T-helper 1 cell treated with Interleukin-12 subunit alpha and Interleukin-12 subunit beta and Interleukin-4 antibody, amounts not matched to agents 30 ng/mL and 1 ng/mL, for 36 hours (primary cell): ENCODE data around the gene PAX3. TPM values are rescaled to one million over a fixed set of nuclear protein-coding genes. Genes with fewer than 3 reads are reported as not detected.

ENCODE experiments used
- intact Hi-C: fragments of 100-400 bp; cut with micrococcal nuclease; formaldehyde crosslinking; loops from one replicate; pipeline ENCODE4 v1.15.1; 2024
- total RNA-seq: library from RNA; stranded (reverse); gene quantifications from 2 replicates; pipeline ENCODE4 v1.2.3, GENCODE V29; 2022

The PAX3 gene
- total RNA-seq, 1 donor from 2014 or later: not detected

DNA sequence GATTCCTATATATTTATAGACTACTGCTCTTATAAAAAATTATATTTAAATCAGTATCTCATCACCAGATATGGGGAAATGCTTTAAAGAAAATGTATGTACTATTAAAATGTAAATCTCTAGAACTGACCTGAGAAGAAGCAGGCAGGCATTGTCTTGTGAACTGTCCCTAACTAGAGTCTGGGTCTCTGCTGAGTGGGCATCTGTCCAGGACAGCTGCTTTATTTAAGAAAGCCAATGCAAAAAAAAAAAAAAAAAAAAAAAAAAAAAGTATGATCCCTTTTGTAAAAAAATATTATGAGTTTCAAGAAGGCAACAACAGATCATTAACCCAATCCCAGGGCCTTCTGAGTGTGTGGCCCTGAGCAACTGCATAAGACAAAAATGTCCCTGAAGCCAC lies 66.0 kb downstream of the PAX3 start:
- intact Hi-C loops: no loop called here

DNA sequence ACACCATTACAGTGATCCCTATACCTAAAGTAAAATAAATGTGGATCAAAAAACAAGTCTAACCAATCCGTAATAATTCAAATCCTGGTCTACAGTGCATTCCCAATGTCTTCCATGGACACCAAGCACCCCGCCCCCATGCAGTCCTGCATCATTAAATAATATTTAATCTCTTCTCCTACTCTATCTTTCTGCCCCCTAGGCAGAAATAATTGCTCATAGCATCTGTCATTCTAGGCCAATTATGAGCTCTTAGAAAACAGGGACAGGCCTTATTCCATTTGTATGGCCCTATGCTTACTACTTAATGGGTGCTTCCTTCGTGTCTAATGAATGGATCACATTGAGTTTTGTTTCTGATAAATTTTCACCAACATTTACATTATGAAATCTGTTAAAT lies 66.4 kb downstream of the PAX3 start:
- intact Hi-C loops: no loop called here

DNA sequence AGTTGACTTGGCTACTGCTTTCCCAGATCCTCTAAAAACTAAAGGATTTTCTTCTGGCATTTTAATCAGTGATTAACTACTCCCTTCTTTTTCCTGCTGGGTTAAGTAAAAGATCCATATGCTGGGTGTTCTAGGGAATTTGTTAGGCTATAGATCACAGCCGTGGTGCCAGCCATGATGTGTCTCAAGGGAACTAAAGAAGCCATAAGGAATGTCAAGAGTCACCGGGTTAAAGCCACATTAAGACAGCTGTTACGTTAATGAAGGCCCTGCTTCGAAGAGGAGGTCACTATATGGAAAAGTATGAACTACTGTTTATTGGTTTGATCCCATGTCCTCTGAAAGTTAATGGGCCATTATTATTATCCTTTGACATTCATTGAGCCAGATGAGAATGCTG lies 70.7 kb downstream of the PAX3 start:
- intact Hi-C loops: no loop called here

DNA sequence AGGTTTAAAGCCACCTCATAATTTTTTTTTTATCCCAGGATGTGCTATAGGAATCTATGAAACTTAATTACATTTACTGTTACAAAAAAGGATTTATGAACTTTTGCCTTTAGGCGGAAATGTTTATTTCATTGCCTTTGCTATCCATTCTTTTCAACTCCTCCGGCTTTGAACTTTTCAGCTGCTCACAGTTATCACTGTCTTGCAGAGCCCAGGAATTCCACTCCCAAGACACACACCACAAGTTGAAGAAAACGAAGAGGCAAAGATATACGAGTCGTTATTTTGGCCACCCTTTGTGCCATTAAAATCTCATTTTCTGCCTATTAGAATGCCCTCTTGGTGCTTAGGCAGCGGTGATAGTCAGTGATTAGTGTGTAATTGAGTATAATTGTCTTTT lies 80.0 kb downstream of the PAX3 start:
- intact Hi-C loops: no loop called here

DNA sequence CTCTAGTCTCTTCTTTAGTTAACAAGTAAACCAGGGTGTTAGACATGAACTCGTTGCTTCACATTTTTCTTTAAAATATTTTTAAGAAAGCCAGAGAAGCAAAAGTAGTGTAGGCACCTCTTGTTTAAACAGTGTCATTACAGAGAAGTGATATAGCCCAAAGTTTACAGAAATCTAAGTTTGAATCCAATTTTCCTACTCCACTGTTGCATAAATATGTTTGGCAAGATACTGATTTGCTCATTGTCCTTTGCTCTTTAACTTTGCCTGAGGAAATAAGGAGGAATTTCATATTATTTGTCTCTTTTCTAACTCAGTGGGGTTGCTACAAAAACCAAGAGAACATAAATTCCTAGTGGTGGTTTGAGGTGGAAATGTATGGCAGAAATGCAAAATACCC lies 81.1 kb downstream of the PAX3 start:
- intact Hi-C loops: no loop called here

DNA sequence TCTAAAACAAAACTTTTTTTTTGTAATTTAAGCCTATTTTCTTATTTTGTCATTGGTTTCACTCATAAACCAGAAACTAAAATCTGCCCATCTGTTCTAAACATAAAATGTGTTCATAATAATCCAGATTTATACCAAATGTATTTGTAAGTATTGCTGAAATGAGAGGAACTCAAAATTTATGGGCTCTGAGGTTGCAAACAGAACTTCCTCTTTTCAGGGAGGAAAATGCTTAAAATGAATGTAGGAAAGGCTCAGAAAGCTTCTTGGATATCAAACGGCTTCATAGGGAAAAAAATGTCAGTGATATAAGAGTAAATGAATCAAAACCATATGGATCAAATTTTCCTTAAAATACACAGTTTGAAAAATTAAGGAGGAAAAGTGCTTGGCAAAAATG lies 83.9 kb downstream of the PAX3 start:
- intact Hi-C loops: no loop called here

GRCh38 chr2:222213049-222213448 lies 85.7 kb downstream of the PAX3 start:
- intact Hi-C loops: no loop called here

DNA sequence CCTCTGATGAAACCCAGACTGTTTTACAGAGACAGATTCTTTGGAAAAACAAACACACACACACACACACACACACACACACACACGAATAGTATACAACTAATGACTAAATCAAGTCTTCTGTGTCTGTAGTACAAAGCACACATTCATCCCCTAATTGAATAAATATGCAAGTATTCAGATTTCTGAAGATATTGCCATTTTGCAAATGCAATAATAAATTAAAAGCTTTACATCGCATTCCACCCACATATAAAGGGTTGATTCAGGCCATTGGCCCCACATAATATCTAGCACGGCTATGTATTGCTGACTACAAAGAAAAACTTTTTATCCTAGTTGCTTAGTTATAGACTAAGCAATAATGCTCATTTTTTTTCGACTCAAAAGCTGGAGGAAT lies 86.2 kb downstream of the PAX3 start:
- intact Hi-C loops: no loop called here

DNA sequence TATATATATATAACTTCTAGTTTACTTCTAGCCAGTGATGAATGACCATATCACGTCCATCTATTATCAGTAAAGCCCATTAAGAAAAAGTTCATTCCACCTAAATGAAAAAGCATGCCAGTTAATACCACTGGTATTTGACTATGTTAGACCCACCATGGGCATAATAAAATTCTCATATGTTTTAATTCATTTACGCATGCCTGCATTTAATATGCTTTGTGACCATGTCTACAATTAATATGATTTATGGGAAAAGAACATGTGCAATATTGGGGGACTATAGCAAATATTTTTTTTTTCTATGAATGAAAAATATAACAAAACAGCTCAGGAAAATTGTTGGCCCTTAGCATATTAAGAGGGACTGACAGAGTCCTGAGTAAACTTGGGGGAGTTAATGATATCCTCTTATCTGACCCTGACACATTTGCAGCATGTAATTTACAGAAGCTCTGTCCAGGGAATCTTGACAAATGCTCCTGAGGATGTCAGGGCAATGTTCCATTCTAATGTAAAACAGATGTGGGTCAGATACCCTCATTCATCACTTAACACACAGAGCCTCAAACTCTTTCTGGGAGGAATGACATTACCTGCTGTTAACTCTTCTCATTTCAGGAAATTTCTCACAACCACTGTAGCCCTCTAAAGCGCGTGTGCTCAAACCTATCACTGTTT lies 90.6 kb downstream of the PAX3 start:
- intact Hi-C loops: no loop called here

DNA sequence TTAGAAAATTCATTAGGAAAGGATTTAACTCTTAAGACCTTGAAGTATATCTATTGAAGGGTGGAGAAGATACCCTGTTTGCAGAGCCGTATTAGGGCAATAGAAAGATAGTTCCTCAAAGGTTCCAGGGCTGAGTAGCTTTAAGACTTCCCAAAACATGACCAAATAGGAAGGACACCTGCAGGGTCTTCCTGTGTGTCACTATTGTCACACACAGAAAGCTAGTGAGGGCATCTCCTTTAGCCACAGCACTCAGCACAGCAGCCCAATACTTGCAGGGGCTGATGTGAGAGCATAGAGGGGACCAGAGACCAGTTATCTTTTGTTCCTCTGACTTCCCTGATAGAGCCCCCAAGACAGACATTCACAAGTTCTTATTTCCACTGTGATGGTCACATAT lies 93.7 kb downstream of the PAX3 start:
- intact Hi-C loops: no loop called here

DNA sequence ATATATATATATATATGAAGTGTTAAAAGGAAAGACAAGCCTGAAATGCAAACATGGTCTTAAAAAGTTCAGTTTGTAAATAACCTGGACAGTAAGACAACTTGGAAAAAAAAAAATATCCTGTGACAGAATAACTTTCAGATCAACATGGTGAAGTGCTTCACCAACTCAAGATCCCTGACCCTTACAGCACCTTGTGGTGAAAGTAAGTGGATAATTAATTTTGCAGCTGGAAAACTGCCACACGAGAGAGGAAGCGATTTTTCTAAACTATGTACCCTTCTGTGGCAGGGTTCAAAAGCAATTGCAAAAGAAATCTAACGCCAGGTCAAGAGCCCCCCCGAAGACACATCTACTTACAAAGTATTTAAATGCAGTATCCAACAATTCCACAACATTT lies 95.8 kb downstream of the PAX3 start:
- intact Hi-C loops: no loop called here

- intact Hi-C loops: no loop called here
Measured at GRCh38 chr2:222196159-222196558, 102.6 kb downstream of the PAX3 start.

GRCh38 chr2:222194669-222195068 lies 104.1 kb downstream of the PAX3 start:
- intact Hi-C loops: no loop called here

GRCh38 chr2:222193328-222193983 lies 105.3 kb downstream of the PAX3 start:
- intact Hi-C loops: no loop called here

GRCh38 chr2:222180619-222181018 lies 118.2 kb downstream of the PAX3 start:
- intact Hi-C loops: no loop called here

DNA sequence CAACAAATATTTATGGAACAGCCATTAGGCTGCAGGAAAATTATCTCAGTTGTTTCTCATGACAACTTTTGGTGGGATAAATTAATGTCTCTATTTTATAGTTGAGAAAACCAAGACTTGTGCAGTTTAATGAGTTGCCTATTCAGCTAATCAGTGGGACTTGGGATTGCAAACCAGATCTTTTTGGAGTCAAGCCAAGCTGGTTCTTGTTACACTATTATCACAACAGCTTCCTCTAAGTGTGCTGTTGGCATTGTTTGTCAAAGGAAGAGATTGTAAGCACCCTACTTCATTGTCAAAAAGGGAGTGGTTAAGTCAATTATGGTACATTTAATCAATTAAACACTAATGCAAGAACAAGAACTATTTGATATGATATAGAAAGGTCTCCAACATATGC lies 119.2 kb downstream of the PAX3 start:
- intact Hi-C loops: no loop called here

GRCh38 chr2:222178450-222178849 lies 120.3 kb downstream of the PAX3 start:
- intact Hi-C loops: no loop called here

- intact Hi-C loops: no loop called here
Measured at GRCh38 chr2:222176890-222177289, 121.9 kb downstream of the PAX3 start.

DNA sequence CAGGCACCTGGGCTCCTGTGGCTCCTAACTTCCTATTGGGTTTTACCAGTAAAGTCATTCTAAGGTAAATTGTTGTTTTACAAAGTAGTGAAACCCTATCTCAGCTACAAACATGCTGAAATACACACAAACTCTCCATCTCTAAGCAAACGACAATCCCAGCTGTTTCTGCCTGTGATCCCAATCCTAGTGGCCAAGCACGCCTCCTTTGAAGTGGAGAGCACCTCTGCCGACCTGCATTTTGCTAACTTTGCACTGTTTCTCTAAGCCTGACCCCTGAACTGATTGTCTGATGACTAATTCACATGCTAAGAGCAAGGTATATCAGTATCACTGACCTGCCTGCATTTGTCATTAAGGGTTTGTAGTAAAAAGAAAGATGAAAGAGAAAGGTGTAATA lies 124.3 kb downstream of the PAX3 start:
- intact Hi-C loops: no loop called here

- intact Hi-C loops: no loop called here
Measured at GRCh38 chr2:222169346-222169745, 129.5 kb downstream of the PAX3 start.

GRCh38 chr2:222167762-222168161 lies 131.0 kb downstream of the PAX3 start:
- intact Hi-C loops: no loop called here

GRCh38 chr2:222160944-222161343 lies 137.9 kb downstream of the PAX3 start:
- intact Hi-C loops: no loop called here

GRCh38 chr2:222160125-222160524 lies 138.7 kb downstream of the PAX3 start:
- intact Hi-C loops: no loop called here
